GM19372 (cell line): Measurements from ENCODE around the gene RNLS.
"Not testable (repeated sequence)": the region's sequence is repeated elsewhere in the genome, so short reads cannot be mapped to it uniquely, and the experiment has no call there.

Experiments used
- ATAC-seq: cut with Tn5 transposase; IDR thresholded peaks from one replicate; pipeline ENCODE4 v1.9.1; 2021; ENCODE audit warnings: mild to moderate bottlenecking, low read depth, moderate library complexity; ENCODE audit not compliant: unreplicated experiment

RNLS gene

DNA sequence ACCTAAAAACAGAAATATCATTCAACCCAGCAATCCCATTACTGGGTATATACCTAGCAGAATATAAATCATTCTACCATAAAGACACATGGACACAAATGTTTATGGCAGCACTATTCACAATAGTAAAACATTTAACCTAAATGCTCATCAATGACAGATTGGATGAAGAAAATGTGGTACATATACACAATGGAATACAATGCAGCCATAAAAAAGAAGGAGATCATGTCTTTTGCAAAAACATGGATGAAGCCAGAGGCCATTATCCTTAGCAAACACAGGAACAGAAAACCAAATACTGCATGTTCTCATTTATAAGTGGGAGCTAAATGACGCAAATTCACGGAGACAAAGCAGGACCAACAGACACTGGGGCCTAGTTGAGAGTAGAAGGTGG is 96.3 kb downstream of the RNLS start:
- not testable (repeated sequence) for ATAC-seq

DNA sequence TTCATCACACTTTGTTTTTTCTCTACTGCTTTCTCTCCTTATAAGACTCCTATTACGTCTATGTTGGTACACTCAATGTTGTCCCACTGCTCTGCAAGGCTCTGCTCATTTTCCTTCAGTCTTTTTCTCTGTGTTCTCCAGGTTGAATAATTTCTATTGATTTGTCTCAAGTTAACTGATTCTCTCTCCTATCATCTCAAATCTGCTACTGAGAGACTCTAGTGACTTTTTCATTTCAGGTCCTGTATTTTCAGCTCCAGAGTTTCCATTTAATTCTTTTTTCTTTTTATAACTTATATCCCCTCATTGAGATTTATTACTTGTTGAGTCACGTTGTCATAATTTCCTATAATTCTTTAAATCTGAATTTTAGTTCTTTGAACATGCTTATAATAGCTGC is 100.9 kb downstream of the RNLS start:
- ATAC-seq: no peak

DNA sequence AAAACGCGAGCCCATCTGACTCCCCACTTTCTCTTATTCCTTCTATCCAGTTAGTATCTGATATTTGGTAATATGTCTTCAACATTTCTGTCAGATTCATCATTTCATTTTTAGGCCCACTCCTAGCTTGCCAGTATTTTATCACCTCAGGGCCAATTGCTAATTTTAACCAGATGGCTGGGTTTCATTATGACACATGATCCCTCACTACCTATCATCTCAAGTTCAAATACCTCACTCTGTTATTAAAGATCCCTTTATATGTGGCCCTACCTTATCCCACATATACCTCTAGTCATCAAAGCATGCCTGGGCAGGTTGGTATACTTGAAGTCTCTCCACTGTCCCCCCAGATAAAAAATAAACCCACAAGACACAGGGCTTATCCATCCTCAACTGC is 104.9 kb downstream of the RNLS start:
- ATAC-seq: no peak

DNA sequence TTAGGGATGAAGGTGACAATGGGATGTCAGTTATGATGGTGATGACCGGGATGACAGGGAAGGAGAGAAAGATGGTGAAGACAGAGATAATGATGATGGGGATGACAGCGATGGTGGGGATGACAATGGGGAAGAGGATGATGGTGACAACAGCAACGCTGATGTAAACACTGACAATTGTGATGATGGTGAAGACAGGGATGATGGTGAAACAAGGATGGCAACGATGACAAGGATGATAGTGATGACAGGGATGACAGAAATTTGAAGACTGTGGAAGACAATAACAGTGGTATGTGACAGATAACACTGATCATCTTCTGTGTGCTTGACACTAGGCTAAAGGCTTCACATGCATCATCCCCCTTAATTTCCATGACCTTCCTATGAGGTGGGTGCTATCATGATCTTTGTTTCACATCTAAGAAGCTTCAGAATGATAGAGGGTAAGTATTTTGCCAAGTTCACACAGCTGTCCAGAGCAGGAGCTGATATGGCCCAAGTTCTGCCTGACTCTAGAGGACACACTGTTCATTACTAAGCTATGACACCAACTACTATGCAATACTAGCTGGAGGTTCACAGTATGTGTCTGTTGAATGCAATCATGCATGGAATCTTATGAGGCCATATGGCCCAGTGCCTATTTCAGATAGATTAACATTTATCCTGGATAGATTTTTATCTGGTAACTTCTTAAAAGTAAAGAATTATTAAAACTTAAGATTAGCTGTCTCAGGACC is 105.6 kb downstream of the RNLS start:
- no peak for ATAC-seq

DNA sequence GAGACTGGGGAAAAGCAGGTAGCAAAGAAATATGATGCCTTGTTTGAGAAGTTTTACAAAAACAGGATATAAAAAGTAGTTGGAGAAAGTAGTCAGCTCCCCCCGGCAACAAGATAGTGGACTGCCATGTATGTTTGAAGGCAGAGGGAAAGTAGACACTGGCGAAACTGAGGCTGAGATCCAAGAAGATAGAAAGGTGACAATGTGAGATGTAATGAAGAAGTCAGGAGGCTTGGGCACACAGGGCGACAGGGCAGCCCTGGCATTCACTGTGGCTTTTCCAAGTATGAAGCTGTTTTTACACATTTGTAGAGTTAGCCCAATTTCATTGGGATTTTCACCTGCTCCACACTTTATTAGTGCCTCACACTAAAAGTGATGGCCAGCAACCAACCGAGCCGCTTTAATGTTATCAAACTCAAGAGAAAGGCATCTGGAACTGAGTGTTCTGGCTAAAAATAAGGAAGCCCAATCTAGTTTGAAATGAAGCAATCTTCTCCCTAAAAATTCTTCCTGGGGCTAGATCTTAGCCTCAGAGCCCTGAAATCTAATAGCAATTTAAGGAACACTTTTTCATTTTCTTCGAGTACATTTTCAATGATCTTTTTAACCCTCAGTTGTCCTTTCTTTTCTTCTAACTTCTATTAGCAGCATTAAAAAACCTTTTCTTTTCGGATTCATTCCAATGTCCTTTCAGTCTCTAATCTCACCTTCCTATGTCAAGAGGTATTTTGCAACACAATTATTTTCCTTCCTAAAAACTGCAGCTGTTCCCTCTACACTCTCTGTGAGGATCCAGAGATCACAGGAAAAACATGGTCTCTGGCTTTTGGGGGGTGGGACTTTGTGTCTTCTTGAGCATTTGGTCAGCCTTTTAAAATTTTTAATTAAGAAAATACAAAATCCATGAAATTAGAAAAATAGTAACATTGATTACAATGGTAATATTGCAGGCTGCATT is 108.0 kb downstream of the RNLS start:
- ATAC-seq: no peak

DNA sequence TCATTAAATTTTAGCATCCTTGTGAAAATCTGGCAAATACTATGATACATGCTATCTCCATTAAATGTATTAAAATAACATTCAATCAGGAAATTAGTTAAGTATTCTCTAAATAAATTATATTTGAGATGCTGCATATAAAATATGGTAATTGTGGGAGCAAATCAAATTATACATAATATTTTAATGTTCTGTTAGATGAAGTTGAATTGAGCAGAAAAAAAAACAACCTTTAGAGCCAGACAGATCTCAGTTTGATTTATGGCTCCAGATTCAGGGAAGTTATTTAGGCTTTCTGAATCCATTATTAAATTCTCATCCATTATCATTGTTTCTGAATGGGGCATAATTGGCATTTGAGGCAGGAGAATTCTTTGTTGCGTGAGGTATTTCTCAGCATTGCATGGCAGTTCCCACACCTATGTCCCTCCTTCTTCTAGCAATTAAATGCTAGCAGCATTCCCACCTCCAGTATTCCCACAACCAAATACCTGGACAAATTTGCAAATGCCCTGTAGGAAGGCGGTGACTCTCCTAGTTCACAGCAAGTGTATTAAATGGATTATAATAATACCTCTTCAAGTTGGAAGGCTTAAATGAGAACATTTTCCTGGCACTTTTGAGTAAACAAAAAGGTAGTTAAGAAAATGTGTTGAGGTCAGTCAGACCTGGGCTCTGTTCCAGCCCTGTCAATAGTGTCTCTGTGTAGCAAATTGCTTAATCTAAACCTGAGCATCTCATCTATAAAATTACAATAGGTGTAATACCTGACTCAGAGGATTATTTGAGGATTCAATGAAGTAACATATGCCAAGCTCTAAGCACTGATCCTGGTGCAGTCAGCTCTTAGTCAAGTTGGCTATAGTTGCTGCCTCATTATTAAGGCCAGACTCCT is 108.9 kb downstream of the RNLS start:
- ATAC-seq: no peak

DNA sequence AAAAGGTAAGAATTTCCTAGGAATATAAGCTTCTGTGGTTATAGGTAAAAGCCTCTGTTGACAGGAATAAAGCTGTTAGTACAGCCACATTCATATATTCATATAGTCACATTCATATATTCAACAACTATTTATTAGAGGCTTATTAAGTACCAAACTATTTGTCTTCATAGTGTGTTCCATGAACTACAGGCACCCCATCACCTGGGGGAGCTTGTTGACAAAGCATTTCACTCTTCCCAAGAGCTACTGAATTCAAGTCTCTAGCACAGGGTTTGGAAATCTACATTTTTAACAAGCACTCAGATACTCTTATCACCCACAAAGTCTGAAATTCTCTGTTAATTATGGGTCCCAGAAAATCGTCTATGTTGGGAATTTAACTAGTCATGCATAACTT is 110.6 kb downstream of the RNLS start:
- ATAC-seq: no peak

DNA sequence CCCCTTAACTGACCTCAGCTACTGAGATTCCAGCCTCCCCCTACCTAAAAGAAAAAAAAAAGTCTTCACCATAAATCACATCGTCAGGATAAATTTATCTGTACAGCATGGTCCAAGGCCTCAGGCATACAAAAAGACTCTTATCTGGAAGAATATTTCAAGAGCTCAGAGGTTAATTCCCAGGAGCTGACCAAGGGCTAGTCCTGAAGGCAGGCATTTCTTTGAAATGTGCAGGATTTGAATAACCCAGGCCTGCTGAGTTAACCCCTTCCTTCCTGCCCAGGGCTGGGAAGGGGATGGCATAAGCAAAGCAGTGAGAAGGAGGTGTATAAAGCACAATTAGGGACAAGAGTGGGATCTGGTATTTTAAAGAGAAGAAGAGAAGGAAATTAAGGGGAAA is 111.2 kb downstream of the RNLS start:
- no peak for ATAC-seq

DNA sequence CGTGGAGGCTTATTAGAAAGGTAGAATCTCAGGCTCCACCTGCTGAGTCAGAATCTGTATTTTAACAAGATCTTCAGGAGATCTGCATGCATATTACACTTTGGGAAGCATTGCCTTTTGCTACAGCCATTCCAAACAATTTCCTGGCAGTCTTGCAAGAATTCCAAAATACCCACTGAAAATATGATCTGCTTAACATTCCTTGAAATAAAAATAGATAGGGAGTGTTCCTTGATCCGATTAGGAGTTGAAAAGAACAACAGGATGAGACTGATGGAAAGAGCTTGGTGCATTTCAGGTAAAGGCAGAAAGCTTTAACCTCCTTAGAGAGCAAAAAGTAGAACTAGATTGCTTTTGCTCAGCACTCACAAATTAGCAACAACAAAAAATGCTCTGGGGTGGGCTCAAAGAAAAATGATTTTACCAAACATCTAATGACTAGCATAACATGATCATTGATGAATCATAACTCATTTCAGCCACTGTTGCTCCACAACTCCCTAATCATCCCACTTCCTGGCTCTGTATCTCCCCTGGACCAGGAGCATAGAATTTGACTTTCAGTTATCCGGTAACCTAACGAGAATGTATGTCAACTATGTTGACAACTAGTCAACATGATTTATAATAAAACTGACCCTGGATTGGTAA is 115.2 kb downstream of the RNLS start:
- ATAC-seq: no peak

DNA sequence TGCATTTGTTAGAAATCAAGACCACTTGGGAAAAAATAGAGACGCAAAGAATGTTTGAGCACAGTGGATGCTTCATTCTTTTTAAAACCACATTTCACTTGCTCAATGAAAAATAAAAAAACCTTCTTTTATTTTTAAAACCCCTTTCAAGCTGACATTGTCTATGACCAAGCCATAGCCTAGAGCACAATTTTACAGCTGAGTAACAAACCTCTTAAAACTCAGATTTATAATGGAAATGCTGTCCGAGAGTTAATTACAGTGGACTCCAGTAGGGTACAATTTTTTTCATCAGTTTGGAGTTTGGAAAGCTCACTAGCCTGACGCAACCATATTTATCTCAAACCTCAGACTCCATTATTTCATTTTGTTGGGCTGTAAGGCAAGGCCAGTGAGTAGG is 116.3 kb downstream of the RNLS start:
- no peak for ATAC-seq

DNA sequence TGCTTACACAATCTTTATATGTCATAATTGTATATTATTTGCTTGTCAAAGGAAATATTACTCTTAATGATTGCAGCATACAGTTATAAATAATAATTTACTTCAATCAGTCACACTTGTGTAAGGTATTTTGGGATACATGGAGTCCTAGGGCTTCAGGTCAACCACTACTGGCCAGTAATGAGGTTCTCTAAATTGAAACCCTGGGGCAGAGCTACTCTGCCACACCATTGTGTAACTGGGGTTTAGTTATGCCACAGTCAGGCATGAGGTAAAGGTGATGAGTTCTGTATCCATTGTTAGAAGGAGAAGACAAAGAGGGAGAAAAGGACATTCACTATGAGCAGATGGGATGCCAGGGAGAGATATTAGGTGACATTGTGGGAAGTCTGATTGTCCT is 117.4 kb downstream of the RNLS start:
- no peak for ATAC-seq

DNA sequence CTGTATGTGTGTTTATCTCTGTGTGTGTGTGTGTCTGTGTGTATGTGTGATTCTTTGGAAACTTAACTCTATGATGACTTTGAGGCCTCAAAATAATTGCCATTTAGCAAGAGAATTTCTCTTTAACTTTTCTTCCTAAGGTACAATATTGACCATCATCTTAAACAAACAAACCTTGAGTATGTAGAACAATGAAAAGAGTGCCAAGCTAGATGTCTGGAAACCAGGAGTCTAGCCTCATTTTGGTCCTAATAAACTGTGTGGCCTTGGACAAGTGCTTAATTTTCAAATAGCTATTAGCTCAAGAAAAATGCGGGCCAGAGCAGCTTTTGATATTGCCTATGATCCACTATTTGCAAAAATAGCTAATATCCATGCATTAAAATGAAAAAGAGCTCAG is 119.3 kb downstream of the RNLS start:
- ATAC-seq: no peak

DNA sequence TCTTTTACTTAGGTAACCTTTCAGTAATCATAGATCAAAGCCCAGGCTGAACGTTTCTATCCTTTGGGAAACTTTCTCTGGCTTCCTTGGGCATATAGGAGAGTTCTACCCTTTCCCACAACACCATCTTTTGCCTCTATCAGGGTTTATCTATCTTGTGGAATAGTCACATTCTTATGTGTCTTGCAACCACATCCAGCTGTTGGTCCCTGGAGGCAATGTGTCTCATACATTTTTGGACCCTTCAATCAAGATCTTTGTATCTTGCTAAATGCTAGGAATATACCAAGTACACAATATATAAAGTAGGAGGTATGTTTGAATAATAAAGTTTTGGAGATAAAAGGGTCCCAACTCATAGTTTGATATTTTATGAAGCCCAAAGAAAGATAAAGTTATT is 121.7 kb downstream of the RNLS start:
- no peak for ATAC-seq

DNA sequence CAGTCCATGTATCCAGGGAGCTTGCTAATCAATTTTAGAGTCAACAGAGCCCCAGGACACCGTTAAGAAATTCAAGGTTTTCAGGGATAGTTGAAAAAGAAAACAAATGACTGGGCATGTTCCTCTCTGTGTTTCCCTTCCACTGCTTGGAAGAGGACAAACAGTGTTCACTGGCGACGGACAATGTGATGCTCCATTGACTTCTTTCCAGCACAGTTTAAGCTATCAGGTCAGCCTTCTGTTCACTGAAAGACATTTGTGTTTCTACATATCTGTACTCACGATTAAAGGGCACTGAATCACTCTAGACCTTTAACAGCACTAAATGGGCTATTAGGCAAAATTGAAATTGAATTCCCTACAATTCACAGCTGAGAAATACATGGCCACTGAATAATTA is 123.6 kb downstream of the RNLS start:
- ATAC-seq: no peak

DNA sequence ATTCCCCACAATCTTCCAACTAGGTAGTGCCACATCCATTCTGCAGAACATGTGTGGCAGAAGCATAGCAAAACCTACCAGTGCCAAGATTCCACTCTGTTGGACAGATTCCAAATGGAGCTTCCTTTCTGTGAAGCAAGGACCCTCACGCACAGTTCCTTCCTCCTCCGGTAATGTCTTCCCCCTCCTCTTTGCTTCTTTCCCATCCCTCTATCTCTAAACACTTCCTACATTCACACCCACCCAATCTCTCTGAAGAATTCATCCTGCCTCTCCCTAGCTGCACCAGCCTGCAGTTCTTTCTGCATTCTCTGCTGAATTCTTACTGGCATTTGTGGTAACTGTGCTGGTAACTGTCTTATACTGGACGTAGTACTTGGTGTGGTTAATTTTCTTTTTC is 124.9 kb downstream of the RNLS start:
- ATAC-seq: no peak

DNA sequence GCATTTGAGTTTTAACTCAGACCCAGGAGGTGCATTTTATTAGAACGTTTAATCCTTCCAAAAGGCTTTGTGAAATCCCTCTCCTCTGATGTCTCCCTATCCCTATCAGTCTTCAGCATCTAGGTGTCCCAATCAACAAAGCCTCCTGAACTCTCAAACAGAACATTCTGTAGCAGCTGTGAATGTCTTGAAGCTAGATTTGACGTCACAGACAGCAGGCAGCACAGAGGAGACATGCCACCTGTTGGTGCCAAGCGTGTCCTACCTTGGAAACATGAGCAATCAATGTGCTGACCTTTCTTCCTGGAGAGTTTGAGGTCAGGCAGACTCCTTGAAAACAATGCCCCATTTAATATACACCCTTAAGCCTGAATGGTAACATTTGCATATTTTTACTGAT is 125.5 kb downstream of the RNLS start:
- no peak for ATAC-seq

DNA sequence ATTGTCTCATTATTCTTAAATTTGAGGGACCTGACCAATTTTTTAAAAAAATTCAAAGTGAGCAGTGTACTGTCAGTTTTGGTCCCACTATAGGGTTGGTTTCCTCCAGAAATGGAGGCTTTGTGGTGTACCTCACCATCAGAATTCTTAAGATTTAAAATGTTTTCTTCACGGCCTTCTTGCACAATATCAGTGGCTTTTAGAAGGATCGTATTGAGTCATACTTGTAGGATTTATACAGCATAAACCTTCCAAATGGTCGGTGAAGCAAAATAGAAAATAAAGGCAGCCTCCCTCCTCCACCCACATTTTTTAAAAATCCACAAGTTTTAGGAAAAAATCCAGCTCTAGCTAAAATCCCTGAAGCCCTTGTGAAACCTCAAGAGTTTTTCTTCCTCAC is 126.4 kb downstream of the RNLS start:
- no peak for ATAC-seq

DNA sequence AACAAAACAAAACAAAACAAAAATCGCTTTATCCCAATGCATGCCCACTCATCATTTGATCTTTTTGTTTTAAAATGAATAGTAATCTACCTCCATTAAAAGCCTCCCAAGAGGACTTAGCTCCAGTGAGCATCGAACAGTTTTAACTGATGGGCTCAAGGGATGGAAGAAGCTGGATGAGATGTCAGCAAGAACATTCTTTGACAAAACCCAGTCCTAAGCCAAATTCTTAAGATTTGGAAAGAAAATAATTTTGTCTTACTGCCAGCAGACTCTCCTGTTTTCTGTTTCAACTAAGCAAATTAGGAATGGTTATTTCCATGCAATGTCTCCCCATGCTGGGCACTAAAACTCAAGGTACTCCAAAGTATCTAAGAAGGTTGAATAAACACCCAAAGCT is 127.3 kb downstream of the RNLS start:
- ATAC-seq: no peak

DNA sequence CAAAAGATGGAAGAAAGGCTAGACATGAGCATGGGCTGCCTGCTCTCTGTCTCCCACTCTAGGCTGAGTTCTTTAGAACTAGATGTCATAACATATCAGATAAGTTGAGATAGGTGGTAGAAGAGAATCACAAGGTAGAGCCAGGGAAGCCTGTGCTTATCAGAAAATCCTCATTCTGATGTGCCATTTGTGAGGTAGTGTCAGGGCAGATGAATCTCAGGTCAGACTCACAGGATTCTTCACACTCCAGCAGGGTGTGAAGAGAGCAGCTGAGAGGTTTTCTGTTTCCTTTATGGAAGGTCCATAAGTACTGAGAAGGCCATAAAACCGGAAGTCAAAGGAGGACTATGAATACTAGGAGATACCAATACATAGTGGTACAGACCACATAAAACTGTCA is 132.9 kb downstream of the RNLS start:
- no peak for ATAC-seq

DNA sequence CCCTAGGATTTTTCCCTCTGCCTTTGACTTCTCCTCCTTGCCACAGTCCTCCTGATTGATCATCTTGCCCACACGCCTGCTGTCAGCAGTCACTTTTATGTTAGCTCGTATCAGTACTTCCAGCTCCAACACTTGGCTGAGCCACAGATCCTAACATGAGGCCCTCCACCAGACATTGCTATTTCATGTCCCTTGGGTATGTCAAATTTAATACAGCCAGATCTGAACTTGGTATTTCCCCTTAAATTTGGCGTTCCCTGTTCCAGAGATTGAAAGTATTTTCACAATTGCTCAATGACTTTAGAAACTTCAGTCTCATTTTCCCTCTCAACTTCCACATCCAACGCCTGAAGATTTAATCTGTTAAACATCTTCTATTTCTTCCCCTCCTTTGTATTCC is 140.4 kb downstream of the RNLS start:
- no peak for ATAC-seq
